BJ (cell line): ENCODE measurements around the gene PINK1. TPM values are rescaled to one million over a fixed set of nuclear protein-coding genes. Genes with fewer than 3 reads are reported as not detected.

Experiments
- CTCF ChIA-PET: fragments of 350-600 bp; formaldehyde crosslinking; extraction: SDS; loops from one replicate; lab custom pipeline; 2021; ENCODE audit warnings: antibody characterized with exemption, inconsistent platforms; lab: Yijun Ruan, JAX
- POLR2A ChIA-PET: fragments of 300-600 bp; sonication (Branson Sonifier 250); formaldehyde crosslinking; extraction: SDS; loops from one replicate; lab custom pipeline; 2021; ENCODE audit warnings: antibody characterized with exemption; lab: Charles Lee
- DNase-seq: peaks from one replicate; pipeline ENCODE4 v3.0.0-alpha.2; 2011; ENCODE audit warnings: low read depth
- H3K27me3 ChIP-seq: 2 replicates; pipeline ENCODE4 v1.6.0; 2011; ENCODE audit warnings: low read length; ENCODE audit not compliant: control insufficient read depth, insufficient read depth
- H3K36me3 ChIP-seq: 2 replicates; pipeline ENCODE4 v1.5.1; 2011; ENCODE audit warnings: low read length; ENCODE audit not compliant: control insufficient read depth, insufficient read depth
- H3K4me3 ChIP-seq: 2 replicates; pipeline ENCODE4 v1.5.1; 2011; ENCODE audit warnings: low read depth, mild to moderate bottlenecking, control low read depth, low read length
- polyA plus RNA-seq: library from polyadenylated mRNA; depleted of rRNA; stranded (reverse); fragments of >200 nt; gene quantifications from 2 replicates; pipeline ENCODE4 v1.2.3, GENCODE V29; 2011; rRNA removed
- TF ChIP-seq, protein P1 (sequence below): IDR thresholded peaks from 2 replicates; pipeline ENCODE4 v1.5.1; 2011; ENCODE audit warnings: low read depth, mild to moderate bottlenecking, control low read depth, inconsistent platforms, low read length, moderate library complexity; ENCODE audit not compliant: insufficient read depth

PINK1 gene
- polyA plus RNA-seq, 1 experiment: 89.2 TPM

DNA sequence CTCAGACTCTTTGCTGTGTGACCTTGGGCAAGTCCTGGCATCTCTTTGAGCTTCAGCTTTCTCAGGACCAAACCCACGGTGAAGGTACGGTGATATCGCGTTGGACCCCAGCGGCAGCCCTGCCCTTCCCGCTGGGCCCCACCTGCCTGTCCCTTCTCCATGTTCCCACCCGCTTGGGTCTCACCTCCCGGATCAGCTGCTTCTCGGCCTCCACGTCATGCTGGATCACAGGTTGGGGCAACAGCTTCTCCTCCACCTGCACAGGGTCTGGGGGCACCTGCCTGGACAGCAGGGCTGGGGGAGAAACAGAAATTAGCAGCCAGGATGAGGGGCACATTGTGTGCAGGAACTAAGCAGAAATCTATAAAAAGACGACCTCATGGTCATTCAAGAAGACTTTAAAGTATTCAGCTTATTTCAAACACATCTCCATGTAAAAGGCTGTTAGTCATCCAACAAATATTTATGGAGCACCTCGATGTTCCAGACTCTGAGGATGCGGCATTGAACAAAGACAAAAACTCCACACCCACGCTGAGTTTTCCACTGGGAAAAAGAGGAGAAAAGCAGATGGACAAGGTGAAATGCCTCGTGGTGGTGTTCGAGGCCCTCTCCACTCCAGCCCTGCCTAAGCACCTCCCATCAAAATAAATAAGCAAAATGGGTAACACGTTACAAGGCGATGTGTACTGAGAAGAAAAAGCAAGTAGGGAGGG lies 65.1 kb downstream of the PINK1 start:
- peak; percentile 83 for DNase-seq
- no peaks in the 10 kb centered on the region for H3K36me3 ChIP-seq
- H3K27me3 ChIP-seq: no peaks in the 10 kb centered on the region
- CTCF ChIA-PET: interaction anchor here (0.6 to 9.5 kb wide), 8 partner anchors 10 to 670 kb away, joined by 3 to 147 read pairs (median 8); no protein-coding TSS in a partner anchor
- no peak overlapping the region for H3K4me3 ChIP-seq
- POLR2A ChIA-PET: no interaction called here
- TF ChIP-seq, protein P1, sequence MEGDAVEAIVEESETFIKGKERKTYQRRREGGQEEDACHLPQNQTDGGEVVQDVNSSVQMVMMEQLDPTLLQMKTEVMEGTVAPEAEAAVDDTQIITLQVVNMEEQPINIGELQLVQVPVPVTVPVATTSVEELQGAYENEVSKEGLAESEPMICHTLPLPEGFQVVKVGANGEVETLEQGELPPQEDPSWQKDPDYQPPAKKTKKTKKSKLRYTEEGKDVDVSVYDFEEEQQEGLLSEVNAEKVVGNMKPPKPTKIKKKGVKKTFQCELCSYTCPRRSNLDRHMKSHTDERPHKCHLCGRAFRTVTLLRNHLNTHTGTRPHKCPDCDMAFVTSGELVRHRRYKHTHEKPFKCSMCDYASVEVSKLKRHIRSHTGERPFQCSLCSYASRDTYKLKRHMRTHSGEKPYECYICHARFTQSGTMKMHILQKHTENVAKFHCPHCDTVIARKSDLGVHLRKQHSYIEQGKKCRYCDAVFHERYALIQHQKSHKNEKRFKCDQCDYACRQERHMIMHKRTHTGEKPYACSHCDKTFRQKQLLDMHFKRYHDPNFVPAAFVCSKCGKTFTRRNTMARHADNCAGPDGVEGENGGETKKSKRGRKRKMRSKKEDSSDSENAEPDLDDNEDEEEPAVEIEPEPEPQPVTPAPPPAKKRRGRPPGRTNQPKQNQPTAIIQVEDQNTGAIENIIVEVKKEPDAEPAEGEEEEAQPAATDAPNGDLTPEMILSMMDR: no peak

DNA sequence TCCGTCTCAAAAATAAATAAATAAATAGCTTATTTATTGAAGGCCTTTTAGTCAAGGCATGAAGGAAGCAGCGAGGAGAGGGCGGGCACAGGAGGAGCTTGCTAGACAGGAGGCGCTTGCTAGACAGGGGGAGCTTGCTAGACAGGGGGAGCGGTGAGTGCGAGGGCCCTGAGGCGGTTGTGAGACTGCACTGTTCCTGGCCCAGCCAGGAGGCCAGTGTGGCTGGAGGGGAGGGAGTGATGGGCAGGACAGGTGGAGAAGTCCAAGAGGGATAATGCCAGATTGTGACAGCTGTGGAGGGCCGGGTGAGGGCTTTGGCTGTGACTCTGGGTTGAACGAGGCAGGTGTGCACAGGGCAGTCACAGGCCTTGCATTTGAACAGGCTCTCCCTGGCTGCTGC lies 66.3 kb downstream of the PINK1 start:
- CTCF ChIA-PET: interaction anchor here (0.7 to 9.5 kb wide), 6 partner anchors 9 to 669 kb away, joined by 3 to 147 read pairs (median 4); no protein-coding TSS in a partner anchor
- TF ChIP-seq, protein P1: no peak
- Histone ChIP-seq H3K36me3 (no peaks in the 10 kb centered on the region), H3K27me3 (no peaks in the 10 kb centered on the region), H3K4me3 (no peak overlapping the region)
- no peak for DNase-seq
- POLR2A ChIA-PET: no interaction called here

DNA sequence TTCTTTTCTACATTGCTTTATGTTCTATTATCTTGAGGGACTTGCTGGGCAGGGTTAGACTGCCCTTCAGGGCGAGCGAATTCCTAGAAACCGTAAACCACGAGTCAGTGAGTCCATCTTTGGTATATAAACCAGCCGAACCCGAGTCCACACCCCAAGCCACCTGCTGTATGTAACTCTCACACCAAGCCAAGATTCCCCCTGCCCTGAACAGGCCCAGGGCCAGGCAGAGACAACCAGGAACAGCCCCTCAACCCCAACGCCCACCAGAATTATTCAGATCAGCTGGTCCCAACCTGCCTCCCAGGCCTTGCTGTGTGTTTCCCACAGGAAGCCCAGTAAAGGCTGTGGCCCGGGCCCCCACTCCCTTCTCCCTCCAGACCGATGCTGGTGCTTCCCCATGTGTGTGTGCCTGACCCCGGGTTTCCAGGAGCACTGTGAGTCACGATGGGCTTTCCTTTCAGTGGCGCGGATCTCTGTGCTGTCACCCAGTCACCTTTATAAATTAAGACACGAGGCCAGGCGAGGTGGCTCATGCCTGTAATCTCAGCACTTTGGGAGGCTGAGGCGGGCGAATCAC lies 67.5 kb downstream of the PINK1 start:
- no peak for DNase-seq
- H3K4me3 ChIP-seq: no peak overlapping the region
- no peaks in the 10 kb centered on the region for H3K27me3 ChIP-seq
- TF ChIP-seq, protein P1: no peak
- ChIA-PET POLR2A (no interaction called here), CTCF (interaction anchor here (1.0 to 9.5 kb wide), 4 partner anchors 8 to 668 kb away, joined by 3 to 147 read pairs (median 8); no protein-coding TSS in a partner anchor)
- no peaks in the 10 kb centered on the region; the same call in 1 of the 2 replicates for H3K36me3 ChIP-seq

Other genes starting within 250 kb of the PINK1 start
- 23.5 and 40.2 TPM in 2 replicates for gene CAMK2N1, start 147.2 kb upstream of the PINK1 start, polyA plus RNA-seq
- 30.3 and 46.1 TPM in 2 replicates for gene MUL1, start 125.3 kb upstream of the PINK1 start, polyA plus RNA-seq
- 0.02 TPM in 1 of 2 replicates, not detected in the other for gene FAM43B, start 80.9 kb upstream of the PINK1 start, polyA plus RNA-seq
- gene CDA, start 44.4 kb upstream of the PINK1 start, polyA plus RNA-seq: 7.0 and 7.5 TPM in 2 replicates
- gene DDOST, start 27.9 kb downstream of the PINK1 start, polyA plus RNA-seq: 581 and 587 TPM in 2 replicates
- gene KIF17, start 84.5 kb downstream of the PINK1 start, polyA plus RNA-seq: 1.6 and 3.7 TPM in 2 replicates
- gene SH2D5, start 99.2 kb downstream of the PINK1 start, polyA plus RNA-seq: 1.6 and 3.5 TPM in 2 replicates
- gene HP1BP3, start 153.8 kb downstream of the PINK1 start, polyA plus RNA-seq: 118 and 144 TPM in 2 replicates